SIG-M5 (cell line): Measurements from ENCODE around the gene TNFRSF12A.
A peak's percentile ranks its signal among the peaks of the same experiment; 100 is the strongest.

Experiments used
- DNase-seq: peaks from one replicate; lab custom pipeline; 2025; lab: John Stamatoyannopoulos, UW

TNFRSF12A gene

GRCh38 chr16:2986623-2987188, 33.5 kb upstream of the TNFRSF12A start:
- DNase-seq = no peak

DNA sequence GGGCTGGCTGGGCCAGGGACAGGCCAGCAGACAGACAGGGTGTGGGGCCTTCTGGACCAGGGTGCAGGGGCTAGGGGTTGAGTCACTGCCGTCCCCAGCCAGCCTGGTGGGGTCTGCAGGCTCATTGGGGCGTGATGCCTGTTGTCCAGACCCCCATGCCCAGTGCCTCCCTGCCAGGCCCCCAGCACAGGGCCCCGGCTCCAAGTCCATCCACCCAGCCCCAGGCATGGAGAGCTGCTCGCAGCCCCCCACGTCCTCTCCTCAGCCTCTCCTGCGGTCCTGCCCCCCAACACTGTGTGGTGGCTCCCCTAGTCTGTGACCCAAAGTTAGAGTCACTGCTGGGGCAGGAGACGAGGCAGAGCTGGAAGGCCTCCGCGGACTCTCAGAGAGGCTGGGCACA, 32.9 kb upstream of the TNFRSF12A start:
- DNase-seq = no peak

DNA sequence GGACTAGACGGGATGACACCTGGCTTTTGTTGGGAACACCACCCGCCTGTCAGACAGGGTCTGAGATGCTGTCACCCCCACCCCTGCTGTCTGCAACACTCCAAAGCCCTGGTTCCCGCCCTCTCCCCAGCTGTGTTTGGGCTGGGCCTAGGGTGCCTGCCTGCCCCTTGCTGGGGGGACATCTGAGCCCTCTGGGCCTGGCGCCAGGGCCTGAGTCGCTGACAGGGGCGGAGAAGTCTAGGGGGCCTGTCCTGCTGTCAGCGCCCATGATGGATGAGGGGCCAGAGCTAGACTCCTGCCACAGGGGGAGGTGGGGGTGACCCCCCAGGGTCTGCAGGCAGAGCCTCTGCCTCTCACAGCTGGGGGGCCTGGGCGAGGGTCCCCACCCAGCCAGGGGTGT, 32.3 kb upstream of the TNFRSF12A start:
- DNase-seq = no peak

GRCh38 chr16:2988590-2989099, 31.5 kb upstream of the TNFRSF12A start:
- no peak for DNase-seq

DNA sequence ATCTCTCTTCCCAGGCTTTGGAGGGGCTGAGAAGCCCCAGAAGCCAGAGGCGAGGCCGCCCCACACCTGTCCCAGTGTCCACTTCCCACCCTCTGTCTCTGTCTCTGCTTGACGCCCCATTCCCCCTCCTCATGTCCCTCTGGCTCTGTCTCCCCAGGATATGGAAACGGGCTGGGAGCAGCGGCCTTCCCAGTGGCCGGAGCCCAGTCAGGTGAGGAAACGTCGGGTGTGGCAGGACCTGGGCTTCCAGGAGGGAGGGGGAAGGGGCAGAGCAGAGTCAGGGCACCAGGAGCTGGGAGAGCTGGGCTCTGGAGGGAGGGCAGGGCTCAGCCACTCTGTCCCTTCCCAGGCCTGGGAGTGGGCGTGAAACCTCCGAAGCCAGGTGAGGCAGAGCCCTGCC, 29.3 kb upstream of the TNFRSF12A start:
- DNase-seq = no peak

GRCh38 chr16:2991566-2992261, 28.5 kb upstream of the TNFRSF12A start:
- DNase-seq = no peak

- no peak for DNase-seq
These were observed 27.6 kb upstream of the TNFRSF12A start for GRCh38 chr16:2992383-2993081.

- DNase-seq = no peak
These were observed 23.9 kb upstream of the TNFRSF12A start for GRCh38 chr16:2996298-2996697.

DNA sequence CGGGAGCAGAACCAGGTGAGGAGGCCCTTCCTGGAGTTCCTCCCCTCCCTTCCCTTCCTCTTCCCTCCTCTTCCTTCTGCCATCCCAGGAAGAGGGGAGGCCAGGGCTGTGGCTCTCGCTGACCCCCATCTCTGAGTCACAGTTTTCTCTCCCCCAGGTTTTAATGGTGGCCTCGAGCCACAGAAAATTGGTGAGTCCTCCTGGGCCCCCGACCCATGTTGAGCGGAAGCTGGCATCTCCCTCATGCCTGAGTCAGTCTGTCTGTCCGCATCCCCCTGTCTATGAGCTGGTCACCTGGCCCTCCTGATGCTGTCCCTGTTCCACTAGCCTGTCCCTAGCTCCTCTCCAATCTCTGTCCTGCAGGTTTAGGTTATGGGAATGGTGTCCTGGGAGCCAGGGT, 20.2 kb upstream of the TNFRSF12A start:
- no peak for DNase-seq

GRCh38 chr16:3000540-3000939, 19.6 kb upstream of the TNFRSF12A start:
- no peak for DNase-seq

- DNase-seq = no peak
These were observed 18.9 kb upstream of the TNFRSF12A start for GRCh38 chr16:3001316-3001715.

DNA sequence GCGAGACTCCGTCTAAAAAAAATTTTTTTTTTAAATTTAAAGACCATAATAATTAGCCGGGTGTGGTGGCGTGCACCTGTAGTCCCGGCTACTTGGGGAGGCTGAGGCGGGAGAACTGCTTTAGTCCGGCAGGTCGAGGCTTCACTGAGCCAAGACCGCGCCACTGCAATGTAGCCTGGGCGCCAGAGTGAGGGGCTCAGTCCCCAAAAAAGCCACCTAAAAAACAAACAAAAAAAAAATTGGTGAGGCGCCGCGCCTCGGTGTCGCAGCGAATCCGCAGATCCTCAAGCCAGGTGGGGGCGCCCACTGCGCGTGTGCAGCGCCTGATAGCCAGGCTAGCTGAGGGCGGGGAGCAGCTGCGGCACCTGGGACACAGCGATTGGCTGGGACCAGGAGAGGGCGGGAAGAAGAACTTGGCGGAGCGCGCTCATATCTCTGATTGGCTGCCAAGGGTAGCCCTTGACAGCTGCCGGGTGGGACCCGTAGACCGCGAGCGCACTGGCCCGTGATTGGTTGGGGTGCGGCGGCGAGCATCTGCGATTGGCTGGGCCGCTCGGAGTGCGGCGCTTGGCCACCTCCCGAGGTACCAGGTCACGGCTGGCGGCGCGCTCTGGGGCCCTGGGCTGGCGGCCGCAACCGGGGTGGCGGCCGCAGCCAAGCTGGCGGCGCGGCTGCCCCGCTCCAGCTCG, 16.4 kb upstream of the TNFRSF12A start:
- DNase-seq = peak; percentile 80

- no peak for DNase-seq
These were observed 15.8 kb upstream of the TNFRSF12A start for GRCh38 chr16:3004319-3004718.

- DNase-seq = no peak
These were observed 15.3 kb upstream of the TNFRSF12A start for GRCh38 chr16:3004781-3005284.

DNA sequence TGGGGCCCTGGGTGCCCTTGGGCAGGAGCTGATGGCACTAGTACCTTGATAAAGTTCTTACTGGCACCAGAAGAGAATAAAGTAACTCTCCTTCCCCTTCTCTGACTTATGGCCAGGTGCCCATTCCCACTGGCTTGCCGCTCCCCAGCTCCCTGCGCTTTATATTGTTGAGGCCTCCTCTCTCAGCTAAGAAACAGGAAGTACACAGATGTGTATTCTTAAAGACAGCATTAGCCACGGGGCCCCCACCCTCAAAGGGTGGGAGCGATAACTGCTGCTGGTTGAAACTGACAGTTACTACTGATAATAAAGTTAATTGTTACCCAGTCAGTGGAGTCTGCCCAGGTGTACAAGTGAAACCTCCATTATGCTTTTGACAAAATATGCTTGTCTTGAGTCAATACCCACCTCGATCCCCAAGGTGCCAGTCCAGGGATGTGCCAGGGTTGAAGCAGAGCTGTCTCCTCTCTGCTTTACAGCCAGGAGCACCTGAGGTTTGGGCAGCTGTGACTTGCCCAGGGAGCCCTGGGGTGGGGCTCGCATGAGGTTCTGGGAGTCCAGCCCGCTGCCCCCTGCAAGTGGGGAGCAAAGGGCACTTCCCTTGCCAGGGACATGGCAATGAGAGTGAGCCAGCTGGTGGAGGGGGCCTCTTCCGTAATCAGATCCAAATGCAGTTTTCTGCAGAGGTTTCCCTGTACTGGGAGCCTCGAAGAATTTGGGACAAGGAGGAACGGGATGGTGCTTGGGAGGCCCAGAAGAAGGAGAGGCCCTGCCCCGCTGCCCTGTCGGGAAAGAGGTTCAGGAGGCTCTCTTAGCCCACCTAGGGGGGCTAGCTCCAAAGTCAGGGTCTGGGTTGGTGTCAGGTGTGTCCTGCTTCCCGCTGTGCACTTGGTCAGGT, 12.9 kb upstream of the TNFRSF12A start:
- no peak for DNase-seq

DNA sequence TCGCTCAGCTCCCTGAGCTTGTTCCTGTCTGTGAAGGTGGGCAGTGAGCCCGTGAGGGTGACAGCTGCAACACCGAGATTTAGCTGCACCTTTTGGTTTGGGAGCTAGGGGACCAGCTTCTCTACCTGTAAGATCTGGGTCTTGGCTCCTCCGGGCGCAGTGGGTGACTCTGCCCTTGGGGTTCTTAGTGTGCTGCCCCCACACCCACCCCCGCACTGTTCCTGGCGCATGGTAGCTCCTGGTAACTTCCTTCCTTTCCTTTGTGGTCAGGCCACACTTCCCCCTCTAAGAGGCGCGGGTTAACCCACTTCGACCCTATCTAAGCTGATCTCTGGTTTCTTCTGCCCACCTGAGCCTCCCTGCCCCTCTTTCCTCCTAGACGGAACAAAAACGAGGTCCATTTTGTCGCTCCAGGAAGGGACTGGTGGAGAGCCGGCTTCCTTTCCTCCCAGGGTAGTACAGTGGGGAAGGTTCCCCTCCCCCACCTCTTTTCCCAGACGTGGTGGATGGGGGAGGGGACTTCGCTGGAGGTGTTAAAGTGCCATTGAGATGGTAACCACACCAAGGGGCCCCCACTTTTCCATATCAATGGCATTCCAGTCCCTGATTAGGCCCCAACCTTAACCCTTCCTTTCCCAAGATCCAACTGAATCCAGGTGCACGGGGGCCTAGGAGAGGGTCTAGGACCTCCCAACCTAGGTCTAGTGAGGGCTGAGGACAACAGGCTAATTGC, 12.0 kb upstream of the TNFRSF12A start:
- DNase-seq = no peak

DNA sequence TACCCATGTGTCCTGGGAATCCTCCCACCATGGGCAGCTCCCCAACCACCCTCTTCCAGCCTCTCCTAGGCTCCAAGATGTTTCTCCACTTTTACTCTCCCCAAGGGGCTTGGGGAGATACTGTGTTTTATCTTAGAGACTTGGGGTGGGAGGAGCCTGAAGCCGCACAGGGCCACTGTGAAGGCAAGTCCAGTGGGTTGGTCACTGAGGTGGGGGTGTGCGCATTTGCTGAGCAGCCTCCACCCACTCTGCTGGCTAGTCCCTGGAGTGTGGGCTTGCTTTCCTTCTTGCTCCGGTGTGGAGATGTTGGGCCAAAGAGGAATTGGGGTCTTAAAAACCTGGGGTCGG, 11.5 kb upstream of the TNFRSF12A start:
- no peak for DNase-seq

- no peak for DNase-seq
These were observed 10.4 kb upstream of the TNFRSF12A start for GRCh38 chr16:3009568-3010390.

- DNase-seq = no peak
These were observed 9.7 kb upstream of the TNFRSF12A start for GRCh38 chr16:3010510-3010909.

DNA sequence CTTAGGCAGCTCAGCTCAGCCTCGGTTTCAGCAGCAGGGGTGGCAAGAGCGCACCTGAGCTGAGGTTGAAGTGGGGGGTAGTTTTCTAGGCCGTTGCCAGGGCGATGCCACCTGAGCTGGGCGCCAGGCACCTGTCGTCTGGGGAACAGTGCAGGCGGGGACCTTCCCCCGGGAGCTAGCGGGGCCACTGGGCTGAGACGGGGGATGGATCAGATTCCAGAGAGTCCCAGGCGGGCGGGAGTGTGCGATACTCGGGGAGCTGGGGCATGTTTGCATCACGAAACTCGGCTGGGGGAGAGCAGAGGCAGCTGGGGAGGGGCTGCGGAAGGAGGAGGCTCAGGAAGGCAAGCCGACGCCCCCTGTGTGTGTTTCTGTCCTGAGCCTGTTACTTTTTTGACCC, 7.9 kb upstream of the TNFRSF12A start:
- no peak for DNase-seq
